ENCODE results near the gene EDC3.

Gene EDC3

DNA sequence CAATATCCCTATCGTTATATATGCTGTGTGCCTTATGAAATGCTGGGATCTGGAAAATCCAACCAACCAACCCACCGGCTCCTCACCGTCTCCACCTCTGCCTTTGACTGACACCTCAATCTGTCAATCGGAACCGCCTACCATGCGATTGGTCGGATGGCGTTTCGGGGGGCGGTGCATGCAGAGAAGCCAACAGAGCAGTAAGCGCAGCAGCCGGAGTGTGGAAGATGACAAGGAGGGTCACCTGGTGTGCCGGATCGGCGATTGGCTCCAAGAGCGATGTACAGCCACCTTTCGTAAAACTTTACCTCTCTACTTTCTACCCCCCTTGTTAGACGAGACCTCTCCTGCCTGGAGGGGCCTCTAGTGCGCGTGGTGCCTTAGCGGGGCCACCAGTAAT lies 73.9 kb downstream of the EDC3 start:
- DNase-seq = no peak

DNA sequence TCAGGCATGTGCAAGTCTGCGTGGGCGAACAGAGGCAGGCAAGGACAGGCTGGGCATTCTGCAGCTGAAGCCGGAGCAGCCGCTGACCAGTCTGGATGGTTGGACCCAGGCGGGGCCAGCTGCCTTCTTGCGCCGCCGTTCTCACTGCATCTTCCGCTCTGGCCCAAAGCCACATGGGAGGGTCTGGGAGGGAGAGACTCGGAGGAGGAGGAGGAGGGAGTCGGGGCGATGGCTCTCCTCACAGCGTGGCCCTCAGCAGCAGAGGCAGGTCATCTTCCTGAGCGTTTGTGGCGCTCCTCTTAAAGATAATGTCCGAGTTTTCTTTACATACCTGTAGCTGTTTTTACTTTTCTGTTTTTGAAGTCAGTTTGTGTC lies 74.3 kb downstream of the EDC3 start:
- no peak for DNase-seq

DNA sequence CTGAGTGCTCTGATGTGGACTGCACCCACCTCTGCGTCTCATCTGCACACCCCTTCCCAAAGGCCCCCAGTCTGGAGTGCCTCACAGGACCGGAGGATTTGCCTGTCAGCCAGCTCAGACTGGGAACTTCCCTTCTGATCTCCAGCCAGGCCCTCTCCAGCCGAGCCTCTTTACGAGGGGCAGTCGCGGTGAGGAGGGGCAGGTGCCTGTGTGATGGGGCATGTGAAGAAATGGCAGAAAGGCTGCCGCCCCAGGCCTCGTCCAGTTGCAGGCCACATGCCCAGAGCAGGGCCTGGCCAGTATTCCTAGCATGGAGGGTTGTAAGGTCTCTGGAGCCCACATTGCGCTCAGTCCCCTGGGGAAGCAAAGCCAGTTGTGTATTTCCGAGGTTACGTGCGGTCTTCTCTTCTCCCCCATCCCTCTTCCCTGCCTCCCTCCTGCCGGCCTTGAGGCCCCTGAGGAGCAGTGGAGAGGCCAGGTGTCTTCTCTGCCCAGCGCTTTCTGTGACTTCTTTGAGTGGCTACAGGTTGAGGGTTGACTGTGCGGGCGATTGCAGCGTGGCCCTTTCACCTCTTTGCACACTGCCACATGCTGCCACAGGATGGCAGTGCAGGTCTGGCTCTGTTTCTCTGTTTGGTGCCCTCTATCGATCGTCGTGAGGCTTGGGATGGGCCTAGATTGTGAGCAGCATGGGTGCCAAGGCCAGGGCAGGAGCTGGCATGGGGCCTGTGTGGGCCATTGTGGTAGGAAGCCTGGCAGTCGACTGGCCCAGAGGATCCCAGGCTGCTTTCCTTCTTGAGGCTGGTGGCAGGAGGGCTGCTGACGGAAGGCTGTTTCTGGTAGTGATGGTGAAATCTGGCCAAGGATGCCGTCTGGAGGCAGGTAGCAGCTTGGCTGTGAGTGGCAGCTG lies 74.9 kb downstream of the EDC3 start:
- DNase-seq = peak; percentile 76

DNA sequence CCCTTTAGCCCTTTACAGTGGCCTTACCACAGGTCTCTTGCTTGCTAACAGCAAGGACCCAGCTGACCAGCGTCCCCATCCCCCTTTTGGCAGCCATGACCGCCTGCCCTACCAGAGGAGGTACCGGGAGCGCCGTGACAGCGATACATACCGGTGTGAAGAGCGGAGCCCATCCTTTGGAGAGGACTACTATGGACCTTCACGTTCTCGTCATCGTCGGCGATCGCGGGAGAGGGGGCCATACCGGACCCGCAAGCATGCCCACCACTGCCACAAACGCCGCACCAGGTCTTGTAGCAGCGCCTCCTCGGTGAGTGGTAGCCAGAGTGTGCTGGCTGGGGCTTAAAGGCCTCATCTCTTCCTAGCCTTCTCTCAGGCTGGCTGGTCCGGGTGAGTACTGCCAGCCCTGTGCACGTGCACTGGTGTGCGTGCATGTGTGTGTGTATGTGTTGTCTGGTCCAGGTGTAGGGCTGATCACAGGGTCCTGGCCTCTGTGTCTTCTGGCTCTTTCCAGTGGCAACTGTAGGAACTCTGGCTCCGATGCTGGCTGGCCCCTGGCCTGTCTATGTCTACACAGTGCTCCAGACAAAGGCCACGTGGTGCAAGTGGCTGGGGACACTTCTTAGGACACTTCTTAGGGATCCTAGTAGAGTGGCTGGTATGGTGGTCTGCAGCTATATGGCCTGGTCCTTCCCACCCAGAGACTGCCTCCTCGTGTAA lies 75.7 kb downstream of the EDC3 start:
- no peak for DNase-seq

DNA sequence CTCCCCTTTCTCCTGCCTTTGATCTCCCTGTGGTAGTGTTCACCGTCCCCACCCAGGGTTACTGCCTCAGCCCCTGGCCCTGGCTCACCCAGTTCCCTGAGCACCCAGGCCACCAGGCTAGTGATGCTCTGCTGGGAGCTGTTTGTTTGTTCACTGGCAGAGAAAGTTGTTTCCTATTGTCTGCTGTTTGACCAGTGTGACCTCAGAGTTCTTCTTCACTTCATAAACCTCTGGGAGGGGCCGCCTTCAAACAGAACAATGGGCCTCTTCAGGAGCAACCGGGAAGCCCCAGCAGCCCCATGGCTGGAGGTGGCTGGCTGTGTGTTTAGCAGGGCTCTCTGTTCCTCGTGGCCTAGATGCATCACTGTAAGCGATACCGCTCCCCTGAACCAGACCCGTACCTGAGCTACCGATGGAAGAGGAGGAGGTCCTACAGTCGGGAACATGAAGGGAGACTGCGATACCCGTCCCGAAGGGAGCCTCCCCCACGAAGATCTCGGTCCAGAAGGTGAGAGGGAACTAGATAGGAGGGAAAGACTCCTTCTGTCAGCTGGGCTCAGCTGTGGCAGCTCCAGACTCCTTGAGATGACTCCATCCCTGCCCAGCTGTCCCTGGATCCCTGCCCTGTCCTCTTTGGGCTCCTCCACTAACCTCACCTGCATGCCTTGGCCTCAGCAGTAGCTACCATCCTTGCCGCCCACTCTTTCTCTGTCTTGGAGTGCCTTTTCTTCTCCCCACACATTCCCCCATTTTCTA lies 76.8 kb downstream of the EDC3 start:
- no peak for DNase-seq

DNA sequence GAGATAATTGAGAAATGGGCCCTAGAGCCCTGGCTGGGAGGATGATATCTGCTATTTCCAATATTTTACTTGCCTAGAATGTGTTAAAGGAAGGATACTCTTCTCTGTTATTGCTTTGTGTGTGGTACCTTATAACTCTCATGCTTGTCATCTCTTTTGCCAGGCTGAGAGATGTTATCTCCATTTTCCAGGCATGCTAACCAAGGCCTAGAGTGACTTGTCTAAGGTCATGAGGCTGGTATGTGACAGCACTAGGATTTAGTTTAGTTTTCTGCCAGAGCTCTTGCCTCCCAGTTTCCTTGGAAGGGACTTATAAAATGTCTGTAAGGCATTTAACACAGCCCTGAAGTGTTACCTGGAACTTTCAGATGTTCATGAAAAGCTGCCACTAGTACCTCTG lies 78.8 kb downstream of the EDC3 start:
- peak; percentile 16 for DNase-seq

DNA sequence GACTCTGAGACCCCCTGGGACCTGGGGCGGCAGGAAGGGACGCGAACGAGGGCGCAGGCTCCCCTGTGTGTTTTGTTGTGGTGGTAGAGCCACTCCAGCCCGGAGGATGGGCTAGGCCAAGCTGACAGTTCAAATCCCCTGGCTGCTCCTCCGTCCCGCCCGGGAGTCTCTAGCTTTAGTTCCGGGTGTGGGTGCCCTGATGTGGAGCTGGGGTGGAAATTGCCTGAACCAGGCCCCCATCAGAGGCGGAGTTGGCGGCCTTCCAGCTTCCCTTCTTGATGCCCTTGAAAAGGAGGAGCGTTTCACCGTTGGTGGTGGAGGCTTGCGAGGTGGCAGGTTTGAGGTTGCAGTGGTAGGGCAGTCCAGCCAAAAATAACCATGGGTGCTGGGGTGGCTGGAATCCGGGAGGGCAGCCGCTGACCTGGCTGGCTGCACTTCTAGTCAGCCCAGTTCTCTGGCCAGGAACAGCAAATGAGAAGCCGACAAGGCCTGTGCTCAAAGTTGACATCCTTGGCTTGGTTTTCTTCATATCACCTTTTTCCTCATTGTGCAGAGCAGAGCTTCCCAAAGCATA lies 79.4 kb downstream of the EDC3 start:
- DNase-seq = peak; percentile 59

DNA sequence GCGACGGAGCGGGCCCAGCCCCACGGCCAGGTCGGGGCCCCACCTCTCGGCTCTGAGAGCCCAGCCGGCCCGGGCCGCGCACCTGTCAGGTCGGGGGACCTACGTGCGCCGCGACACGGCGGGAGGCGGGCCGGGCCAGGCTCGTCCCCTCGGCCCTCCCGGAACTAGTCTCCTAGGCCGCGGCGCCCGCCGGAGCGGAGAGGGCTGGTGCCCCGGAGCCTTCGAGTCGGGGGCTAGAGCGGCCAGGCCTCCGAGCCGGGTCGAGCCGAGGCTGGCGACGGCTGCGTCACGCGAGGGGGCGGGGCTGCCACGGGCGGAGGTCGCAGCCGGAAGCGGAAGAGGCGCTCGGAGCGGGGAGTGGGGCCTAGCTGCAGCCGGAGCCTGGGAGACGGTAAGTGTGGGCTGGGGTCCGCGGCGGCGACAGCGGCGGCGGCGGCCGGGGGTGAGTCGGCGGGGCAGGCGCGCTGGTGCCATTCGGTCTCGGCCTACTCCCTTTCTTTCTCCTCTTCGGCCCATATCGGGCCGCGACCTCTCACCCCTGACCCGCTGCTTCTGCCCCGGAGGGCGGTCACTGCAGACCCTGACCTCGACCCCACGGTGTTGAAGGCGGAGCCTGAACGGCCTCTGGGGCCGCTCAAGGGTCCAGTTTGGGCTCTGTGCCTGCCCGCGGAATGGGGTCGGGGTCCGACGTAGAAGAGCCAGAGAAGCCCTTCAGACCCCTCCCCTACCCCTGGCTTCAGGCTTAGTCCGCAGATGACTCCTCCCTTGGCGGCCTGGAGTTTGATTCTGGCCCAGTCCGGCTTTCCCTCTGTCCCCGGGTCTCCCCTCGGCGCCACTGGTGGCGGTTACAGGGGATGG lies 80.1 kb downstream of the EDC3 start, which contains the start of gene CLK3:
TSS of gene CLK3 (plus strand) at position 329 of the 858 bp plus-strand sequence. CDS start 3,361 bp downstream, outside the sequence.
- DNase-seq = peak; percentile 97

DNA sequence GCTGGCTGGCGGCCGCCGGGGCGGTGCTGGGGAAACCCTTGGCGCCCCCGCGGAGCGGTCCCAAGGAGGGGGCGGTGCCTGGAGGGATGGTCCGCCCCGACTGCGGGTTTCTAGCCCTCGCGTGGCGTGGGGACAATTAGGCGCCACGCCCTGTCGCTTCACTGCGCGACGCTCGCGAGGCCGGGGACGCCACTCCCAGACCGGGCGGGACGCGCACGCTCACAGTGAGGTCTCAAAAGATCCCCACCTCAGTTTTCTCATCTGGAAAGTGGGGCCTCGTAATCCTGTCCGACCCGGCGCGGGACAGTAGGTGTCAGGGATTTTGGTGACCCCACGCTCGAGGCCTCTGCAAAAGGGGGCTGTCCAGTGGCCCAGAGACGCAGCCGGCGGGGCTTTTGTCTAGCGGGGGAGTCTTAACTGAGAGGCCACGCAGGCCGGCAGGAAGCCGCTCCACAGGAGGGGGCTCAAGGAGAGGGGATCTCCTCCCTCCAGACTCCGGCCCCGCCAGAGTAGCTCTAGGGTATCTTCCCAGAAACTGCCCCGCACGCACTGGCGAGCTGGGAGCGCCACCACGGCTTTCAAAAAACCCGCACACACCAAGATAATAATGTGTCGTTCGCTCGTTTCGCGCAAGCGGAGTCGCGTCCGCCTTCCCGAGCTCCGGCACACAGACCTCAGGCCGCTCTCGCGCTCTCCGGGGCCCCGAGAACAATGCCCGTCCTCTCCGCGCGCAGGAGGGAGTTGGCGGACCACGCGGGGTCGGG lies 80.9 kb downstream of the EDC3 start:
- DNase-seq = peak; percentile 72

DNA sequence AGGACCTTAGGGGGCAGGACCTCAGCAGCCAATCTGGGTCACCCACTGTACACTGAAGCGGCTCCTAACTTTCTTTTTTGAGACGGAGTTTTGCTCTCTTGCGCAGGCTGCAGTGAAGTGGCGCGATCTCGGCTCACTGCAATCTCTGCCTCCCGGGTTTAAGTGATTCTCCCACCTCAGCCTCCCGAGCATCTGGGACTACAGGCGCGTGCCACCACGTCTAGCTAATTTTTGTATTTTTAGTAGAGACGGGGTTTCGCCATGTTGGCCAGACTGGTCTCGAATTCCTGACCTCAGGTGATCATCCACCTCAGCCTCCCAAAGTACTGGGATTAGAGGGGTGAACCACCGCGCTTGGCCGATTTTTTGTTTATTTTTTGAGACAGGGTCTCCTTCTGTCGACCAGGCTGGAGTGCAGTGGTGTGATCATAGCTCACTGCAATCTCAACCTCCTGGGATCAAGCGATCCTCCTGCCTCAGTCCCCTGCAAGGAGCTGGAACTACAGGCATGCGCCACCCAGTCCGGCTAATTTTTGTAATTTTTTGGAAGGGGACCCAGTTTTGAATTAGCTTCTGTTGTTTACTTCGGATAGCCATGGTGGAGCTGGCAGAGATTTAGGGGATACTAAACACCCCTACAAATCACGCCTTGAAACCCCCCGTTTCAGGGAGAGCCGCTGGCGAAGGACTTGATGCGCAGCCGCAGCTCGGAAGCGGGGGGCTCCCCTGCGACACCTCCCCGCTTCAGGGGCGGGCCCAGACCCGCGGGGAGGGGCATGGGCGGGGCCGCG lies 81.7 kb downstream of the EDC3 start:
- no peak for DNase-seq

DNA sequence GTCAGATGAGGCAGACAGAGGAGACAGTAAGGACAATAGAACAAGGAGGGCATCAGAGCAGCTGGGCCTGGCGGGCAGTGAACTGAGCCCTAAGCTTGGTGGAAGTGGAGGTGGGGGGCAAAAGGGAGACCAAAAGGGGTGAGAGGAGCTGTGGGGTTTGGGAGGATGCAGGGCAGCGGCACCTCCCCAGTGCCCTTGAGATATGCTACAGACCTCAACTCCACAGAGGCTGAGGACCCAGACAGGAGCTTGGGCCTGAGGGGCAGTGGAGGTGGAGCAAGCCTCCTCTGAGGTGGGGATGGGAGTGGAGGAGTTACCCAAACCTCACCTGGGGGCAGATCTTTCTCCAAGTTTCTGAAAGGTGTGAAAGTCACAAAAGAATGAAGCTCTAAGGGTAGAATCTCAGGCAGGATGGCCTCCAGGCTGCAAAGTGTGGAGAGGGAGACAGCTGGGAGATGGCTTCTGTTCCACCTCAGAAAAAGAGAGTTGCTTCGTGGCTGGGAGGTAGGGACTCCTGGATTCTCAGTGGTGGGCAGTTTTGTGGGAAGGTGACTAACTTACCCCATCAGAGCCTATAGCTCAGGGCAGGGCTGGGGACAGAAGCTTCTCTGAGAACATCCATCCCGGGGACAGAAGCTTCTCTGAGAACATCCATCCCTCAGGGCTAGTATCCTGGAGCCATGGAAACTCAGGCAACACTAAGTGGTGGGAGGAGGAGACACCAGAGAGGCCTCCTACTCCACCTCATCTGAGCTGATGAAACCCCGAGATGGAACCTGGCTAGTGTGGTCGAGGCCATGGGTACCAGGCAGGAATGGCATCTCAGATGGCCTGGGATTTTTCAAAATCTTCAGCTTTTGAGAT lies 82.5 kb downstream of the EDC3 start:
- DNase-seq = no peak

DNA sequence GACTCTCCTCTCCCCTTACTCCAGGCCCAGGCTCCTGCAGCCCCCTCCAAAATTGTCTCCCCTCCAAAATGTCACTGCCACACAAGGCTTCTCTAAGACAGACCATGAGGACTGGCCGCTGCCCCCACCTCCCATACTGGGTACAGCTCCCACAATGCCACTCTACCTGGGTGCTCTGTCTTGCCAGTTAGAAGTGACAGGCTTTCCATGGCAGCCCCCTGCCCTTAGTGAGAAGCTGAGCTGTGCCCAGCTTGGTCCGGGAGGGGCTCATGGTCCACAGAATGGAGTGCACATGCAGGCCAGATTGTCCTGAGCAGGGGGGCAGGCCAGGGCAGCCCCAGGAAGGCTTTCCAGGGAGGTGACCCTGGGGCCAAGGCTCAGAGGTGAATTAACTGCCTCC lies 83.1 kb downstream of the EDC3 start:
- no peak for DNase-seq

DNA sequence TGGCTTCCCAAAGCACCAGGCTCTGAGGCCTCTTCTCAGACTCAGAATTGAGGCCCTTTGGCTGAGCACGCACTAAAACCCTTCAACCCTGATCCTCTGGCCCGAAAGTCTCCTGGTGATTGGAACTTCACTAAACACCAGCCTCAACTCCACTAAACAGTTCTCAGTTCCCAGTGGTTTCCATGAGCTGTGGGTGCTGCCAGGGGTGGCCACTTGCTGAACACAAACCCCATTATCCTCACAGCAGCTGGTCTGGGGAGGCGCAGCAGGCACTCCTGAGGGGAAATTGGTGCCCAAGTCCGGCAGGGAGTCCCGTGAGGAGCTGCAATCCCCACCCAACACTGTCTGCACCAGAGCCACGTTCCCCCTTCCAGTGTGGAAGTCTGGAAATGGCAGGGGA lies 84.0 kb downstream of the EDC3 start:
- DNase-seq = no peak

DNA sequence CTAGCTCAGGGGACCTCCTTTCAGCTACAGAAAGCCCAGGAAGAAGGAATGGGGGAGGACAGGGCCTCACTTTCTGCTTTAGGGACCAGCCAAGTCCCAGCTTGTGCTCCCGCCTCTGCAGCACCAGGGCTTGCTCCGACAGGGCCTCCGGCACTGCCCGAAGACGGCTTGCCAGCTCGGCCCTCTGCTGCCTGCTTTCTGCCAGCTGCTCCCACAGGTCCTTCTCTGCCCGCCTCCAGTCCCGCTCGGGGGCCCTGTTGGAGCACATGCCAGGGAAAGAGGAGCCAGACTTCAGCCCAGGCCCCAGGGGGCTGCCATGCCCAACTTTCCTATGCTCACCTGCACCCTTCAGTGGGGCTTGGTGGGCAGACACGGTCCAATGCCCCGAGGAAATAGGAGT lies 84.5 kb downstream of the EDC3 start:
- DNase-seq = no peak

DNA sequence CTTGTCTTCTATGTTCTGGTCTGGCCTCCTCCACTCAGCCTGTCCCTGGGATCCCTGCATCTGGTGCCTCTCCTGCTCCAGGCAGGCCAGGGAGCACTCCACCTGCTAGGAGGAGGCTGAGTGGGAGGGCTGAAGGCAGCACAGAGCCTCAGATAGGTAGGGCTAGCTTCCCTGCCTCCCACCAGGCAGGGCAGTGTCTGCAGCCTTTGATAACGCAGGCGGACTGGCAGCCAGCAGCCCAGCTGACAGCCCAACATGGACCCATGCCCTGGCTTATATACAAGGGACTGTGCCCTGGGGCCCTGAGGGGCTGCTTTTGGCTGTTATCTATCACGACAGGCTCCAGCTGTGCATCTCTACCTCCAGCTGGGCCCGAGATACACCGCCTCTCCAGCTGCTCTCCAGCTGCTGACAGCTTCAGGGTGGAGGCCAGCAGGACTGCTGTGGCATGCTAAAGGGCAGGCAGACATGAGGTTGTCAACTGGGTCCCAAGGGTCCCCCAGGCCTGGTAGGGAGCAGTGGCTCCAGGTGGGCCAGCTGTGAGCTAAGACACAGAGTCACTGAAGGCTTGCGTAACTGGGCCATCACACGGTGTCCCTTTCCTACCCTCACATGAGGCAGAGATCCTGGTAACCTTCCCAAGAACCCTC lies 85.4 kb downstream of the EDC3 start:
- peak; percentile 97 for DNase-seq

DNA sequence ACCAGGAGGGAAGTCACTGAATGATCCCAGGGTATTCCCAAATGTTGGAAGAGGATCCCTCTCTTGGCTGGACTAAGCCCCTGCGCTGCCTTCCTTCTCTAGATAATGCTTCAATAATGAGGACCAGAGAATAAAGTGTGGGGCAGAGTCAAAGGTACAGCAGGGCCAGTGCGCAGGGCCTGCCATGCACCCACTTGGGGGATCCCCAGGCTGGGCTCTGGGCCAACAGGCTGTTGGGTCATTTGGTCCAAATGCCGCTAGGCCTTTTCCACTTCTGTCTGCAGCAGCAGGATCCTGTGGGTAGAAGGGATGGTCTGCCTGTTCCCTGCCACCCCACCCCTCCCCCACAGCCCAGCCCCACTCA lies 85.9 kb downstream of the EDC3 start:
- DNase-seq = no peak

DNA sequence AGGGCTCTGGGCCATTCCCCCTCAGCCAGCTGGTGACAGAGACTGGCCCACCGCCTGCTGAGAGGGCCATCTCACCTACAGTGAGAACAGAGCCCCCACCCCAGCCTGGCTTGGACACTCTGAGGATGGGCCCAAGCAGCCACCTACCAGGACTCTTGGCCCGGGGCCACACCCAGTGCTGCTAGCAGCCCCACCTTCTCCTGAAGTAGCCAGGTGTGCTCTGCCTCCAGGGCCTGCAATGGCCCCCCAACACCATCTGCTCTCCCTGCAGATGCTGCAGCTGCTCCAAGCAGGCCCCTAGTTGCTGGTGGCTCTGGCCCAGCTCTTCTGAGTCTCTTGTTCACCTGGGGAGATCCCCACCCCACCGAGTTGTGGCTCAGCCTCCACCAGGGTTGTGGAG lies 87.0 kb downstream of the EDC3 start:
- no peak for DNase-seq

DNA sequence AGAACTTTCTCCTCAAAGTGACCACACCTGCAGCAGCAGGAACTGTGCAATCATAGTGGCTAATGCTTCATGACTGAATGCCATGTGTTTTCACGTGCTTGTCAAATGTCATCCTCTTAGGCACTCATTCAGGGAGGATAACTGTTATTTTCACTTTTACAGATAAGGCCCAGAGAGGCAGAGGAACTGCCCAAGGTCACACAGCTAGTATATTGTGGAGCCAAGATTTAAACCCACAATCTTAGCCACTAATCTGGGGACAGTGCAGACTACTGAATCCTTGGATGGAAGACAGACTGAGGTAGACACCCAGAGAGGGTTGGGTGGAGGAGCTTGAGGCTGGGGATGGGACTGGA lies 90.1 kb downstream of the EDC3 start:
- DNase-seq = no peak

All from OCI-M1 (cell line).